Measurements from ENCODE around the gene RALB.

DNA sequence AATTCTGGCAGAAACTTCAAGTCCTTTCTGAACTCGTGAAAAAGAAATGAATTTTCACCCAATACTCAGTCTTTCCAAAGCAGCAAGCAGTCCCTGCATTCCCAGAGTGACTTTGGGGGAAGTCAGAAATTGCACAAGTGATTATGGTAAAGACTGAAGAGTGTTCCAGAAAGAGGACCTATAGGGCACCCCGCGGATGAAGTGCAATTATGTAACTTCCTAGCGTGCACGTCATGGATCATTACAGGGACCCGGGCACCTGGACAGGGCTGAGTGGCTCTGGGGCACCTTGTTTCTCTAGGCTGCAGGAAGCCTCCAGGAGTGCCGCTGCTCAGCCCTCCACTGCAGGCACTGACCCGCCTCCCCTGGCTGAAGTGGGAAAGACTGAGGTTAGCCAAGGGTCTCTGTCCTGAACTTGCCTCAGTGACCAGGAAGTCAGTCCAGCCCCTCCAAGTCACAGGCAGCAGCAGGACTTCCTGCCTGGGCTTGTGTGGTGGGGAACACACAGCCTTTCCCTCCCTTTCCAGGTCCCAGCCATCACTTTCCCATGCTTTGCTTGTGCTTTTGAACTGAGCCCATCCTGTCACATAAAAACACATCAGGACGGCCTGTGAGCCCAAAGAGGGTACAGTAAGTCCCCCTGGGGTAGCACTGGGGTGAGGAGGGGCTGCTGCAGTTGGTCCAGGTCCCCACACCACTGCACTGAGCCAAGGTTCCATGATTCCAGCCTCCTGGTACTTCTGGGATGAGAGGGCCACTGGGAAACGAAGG lies 49.2 kb upstream of the RALB start:
- TF ChIP-seq, protein P1, sequence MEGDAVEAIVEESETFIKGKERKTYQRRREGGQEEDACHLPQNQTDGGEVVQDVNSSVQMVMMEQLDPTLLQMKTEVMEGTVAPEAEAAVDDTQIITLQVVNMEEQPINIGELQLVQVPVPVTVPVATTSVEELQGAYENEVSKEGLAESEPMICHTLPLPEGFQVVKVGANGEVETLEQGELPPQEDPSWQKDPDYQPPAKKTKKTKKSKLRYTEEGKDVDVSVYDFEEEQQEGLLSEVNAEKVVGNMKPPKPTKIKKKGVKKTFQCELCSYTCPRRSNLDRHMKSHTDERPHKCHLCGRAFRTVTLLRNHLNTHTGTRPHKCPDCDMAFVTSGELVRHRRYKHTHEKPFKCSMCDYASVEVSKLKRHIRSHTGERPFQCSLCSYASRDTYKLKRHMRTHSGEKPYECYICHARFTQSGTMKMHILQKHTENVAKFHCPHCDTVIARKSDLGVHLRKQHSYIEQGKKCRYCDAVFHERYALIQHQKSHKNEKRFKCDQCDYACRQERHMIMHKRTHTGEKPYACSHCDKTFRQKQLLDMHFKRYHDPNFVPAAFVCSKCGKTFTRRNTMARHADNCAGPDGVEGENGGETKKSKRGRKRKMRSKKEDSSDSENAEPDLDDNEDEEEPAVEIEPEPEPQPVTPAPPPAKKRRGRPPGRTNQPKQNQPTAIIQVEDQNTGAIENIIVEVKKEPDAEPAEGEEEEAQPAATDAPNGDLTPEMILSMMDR (IDR thresholded peaks at IDR 0.05; ENCODE audit: borderline replicate concordance, extremely low read depth, low read length, poor library complexity, severe bottlenecking), result no peak
- TF ChIP-seq EZH2 (IDR thresholded peaks at IDR 0.05; ENCODE audit: borderline replicate concordance, low read depth, low read length, severe bottlenecking), result no peak
